ENCODE results near the gene CCDC78. TPM values are rescaled to one million over a fixed set of nuclear protein-coding genes. Genes with fewer than 3 reads are reported as not detected.
A peak's percentile ranks its signal among the peaks of the same experiment; 100 is the strongest.

CCDC78 gene
- total RNA-seq, 1 experiment from 2014 or later = 22.9 TPM

DNA sequence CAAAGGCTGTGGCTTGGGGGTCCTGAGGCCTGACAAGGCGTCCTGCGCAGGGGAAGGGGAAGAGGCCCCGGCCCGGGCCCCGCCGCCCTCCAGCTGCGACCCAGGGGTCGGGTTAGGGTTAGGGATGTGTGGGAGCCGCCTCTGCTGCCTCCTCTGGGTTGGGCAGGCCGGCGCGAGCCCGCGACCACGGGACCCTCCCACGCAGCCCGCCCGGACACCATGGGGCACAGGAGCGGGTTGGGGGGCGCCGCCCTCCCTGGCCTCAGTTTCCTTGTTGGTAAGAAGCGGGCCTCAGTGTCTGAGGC is 14.2 kb upstream of the CCDC78 start:
- H3K27ac ChIP-seq (ENCODE audit: low read depth, low read length) = peak overlapping the region; percentile 62
- RAD21 ChIA-PET (ENCODE audit: low non-redundant PET in 1 of 2, low total read pairs in 2 of 2, uncharacterized antibody in 2 of 2, unreplicated experiment in 2 of 2) = interaction anchor here in 1 of 2 experiments (1.4 kb wide), 1 partner anchor 20 kb away, joined by 5 read pairs; the partner anchor contains the start of gene MSLN
- H3K4me1 ChIP-seq (ENCODE audit: control insufficient read depth in 1 of 2, insufficient read depth in 2 of 2, low read length in 2 of 2) = peaks cover 8 to 21% of the 10 kb centered on the region in 2 experiments
- POLR2A ChIA-PET = interaction anchor here (1.4 kb wide), 2 partner anchors 12 to 19 kb away, joined by 4 to 5 read pairs; partner anchors contain the start of gene ANTKMT
- no peaks in the 10 kb centered on the region for H4K20me1 ChIP-seq (ENCODE audit: insufficient read depth)
- intact Hi-C loops (cut with micrococcal nuclease) = no loop called here
- H3K27me3 ChIP-seq (ENCODE audit: insufficient read depth, low read length) = no peaks in the 10 kb centered on the region
- TF ChIP-seq, protein P1, sequence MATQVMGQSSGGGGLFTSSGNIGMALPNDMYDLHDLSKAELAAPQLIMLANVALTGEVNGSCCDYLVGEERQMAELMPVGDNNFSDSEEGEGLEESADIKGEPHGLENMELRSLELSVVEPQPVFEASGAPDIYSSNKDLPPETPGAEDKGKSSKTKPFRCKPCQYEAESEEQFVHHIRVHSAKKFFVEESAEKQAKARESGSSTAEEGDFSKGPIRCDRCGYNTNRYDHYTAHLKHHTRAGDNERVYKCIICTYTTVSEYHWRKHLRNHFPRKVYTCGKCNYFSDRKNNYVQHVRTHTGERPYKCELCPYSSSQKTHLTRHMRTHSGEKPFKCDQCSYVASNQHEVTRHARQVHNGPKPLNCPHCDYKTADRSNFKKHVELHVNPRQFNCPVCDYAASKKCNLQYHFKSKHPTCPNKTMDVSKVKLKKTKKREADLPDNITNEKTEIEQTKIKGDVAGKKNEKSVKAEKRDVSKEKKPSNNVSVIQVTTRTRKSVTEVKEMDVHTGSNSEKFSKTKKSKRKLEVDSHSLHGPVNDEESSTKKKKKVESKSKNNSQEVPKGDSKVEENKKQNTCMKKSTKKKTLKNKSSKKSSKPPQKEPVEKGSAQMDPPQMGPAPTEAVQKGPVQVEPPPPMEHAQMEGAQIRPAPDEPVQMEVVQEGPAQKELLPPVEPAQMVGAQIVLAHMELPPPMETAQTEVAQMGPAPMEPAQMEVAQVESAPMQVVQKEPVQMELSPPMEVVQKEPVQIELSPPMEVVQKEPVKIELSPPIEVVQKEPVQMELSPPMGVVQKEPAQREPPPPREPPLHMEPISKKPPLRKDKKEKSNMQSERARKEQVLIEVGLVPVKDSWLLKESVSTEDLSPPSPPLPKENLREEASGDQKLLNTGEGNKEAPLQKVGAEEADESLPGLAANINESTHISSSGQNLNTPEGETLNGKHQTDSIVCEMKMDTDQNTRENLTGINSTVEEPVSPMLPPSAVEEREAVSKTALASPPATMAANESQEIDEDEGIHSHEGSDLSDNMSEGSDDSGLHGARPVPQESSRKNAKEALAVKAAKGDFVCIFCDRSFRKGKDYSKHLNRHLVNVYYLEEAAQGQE (IDR thresholded peaks at IDR 0.05; ENCODE audit: low read depth) = no peak
- TF ChIP-seq SP1 (IDR thresholded peaks at IDR 0.05; ENCODE audit: low read depth) (no peak), TCF7L2 (IDR thresholded peaks at IDR 0.05; ENCODE audit: borderline replicate concordance, extremely low read depth, insufficient read depth, insufficient read length) (no peak), SRF (IDR thresholded peaks at IDR 0.05; ENCODE audit: low read depth) (no peak)
- TF ChIP-seq, protein P2, sequence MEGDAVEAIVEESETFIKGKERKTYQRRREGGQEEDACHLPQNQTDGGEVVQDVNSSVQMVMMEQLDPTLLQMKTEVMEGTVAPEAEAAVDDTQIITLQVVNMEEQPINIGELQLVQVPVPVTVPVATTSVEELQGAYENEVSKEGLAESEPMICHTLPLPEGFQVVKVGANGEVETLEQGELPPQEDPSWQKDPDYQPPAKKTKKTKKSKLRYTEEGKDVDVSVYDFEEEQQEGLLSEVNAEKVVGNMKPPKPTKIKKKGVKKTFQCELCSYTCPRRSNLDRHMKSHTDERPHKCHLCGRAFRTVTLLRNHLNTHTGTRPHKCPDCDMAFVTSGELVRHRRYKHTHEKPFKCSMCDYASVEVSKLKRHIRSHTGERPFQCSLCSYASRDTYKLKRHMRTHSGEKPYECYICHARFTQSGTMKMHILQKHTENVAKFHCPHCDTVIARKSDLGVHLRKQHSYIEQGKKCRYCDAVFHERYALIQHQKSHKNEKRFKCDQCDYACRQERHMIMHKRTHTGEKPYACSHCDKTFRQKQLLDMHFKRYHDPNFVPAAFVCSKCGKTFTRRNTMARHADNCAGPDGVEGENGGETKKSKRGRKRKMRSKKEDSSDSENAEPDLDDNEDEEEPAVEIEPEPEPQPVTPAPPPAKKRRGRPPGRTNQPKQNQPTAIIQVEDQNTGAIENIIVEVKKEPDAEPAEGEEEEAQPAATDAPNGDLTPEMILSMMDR (IDR thresholded peaks at IDR 0.05 in 2 of 3, conservative IDR thresholded peaks at IDR 0.05 in 1 of 3; ENCODE audit: borderline replicate concordance in 1 of 3, insufficient read depth in 1 of 3, low read depth in 2 of 3, low read length in 2 of 3) = no peak
- TF ChIP-seq, protein P3, sequence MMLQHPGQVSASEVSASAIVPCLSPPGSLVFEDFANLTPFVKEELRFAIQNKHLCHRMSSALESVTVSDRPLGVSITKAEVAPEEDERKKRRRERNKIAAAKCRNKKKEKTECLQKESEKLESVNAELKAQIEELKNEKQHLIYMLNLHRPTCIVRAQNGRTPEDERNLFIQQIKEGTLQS (IDR thresholded peaks at IDR 0.05) = no peak
- peaks cover 6 to 14% of the 10 kb centered on the region in 2 experiments for H3K36me3 ChIP-seq (ENCODE audit: control insufficient read depth in 1 of 2, insufficient read depth in 2 of 2, low read length in 2 of 2)
- BruUV-seq (replicated peaks) = TSS peak; percentile 62
- ATAC-seq = peak; percentile 24
- H3K9me2 ChIP-seq (ENCODE audit: insufficient read depth) = no peaks in the 10 kb centered on the region
- H3K9me3 ChIP-seq (ENCODE audit: control insufficient read depth in 1 of 2, insufficient read depth in 1 of 2, low read depth in 1 of 2, low read length in 2 of 2) = no peaks in the 10 kb centered on the region
- H3K4me3 ChIP-seq (replicated peaks in 1 of 2; ENCODE audit: low read depth in 1 of 2, low read length in 2 of 2) = peak overlapping the region; percentile 84 to 90
- CTCF ChIA-PET = interaction anchor here (1.4 to 2.2 kb wide), 3 partner anchors 10 to 48 kb away, joined by 3 to 9 read pairs (median 7); partner anchors contain the start of genes CHTF18 and RPUSD1
- H3K79me2 ChIP-seq (ENCODE audit: insufficient read depth, low read length) = peaks cover 12% of the 10 kb centered on the region; the same call in 1 of the 2 replicates
- no peak overlapping the region for H2AFZ ChIP-seq (ENCODE audit: low read depth, low read length, poor library complexity, severe bottlenecking)
- DNase-seq (ENCODE audit: low read depth, low spot score) = no peak
- peak overlapping the region; percentile 95 for H3K4me2 ChIP-seq (ENCODE audit: low read length)
- peak overlapping the region; percentile 90 for H3K9ac ChIP-seq (ENCODE audit: low read length)

All from HCT116 (cell line).